Gastrocnemius medialis (tissue), 4 donors: Measurements from ENCODE around the gene TEN1. TPM values are rescaled to one million over a fixed set of nuclear protein-coding genes. Genes with fewer than 3 reads are reported as not detected.
"Not testable (repeated sequence)": the region's sequence is repeated elsewhere in the genome, so short reads cannot be mapped to it uniquely, and the experiment has no call there.

Source experiments
- ATAC-seq, 2 donors: fragments of 150-250 bp; one replicate each; pipeline ENCODE4 v1.9.1; 2016
- DNase-seq, 2 donors: peaks; one replicate each; pipeline ENCODE4 v3.0.0-alpha.2; 2019
- H3K27ac ChIP-seq, 4 donors: fragments of 200-600 bp; sonication (generic); 1 replicate in 1 of 4; 2 replicates in 3 of 4; pipeline ENCODE4 v1.5.1; 2016 to 2018; ENCODE audit warnings: mild to moderate bottlenecking in 2 of 4, moderate library complexity in 1 of 4
- H3K27me3 ChIP-seq, 3 donors: fragments of 200-600 bp; sonication (generic) in 2 of 3; 1 replicate in 1 of 3; 2 replicates in 2 of 3; pipeline versions ENCODE4 v1.5.1 to v1.6.0; 2016 to 2019; ENCODE audit warnings: mild to moderate bottlenecking in 1 of 3, moderate library complexity in 1 of 3
- H3K36me3 ChIP-seq, 2 donors: fragments of 200-600 bp; sonication (generic) in 1 of 2; one replicate each; pipeline ENCODE4 v1.5.1; 2017 to 2018
- H3K4me1 ChIP-seq, 2 donors: fragments of 200-600 bp; sonication (generic) in 1 of 2; one replicate each; pipeline ENCODE4 v1.5.1; 2016 to 2017; ENCODE audit warnings: mild to moderate bottlenecking in 2 of 2
- H3K4me3 ChIP-seq, 4 donors: fragments of 200-600 bp; sonication (generic) in 3 of 4; 1 replicate in 1 of 4; 2 replicates in 3 of 4; pipeline ENCODE4 v1.5.1; 2016 to 2019; ENCODE audit warnings: mild to moderate bottlenecking in 2 of 4
- H3K9me3 ChIP-seq, 3 donors: fragments of 200-600 bp; sonication (generic) in 2 of 3; 1 replicate in 1 of 3; 2 replicates in 2 of 3; pipeline ENCODE4 v1.5.1; 2016 to 2019
- CTCF ChIP-seq, 5 experiments: fragments of 450-650 bp in 3 of 5; fragments of 200-600 bp in 2 of 5; sonication (generic) in 2 of 5; IDR thresholded peaks in 4 of 5; conservative IDR thresholded peaks in 1 of 5; 1 replicate in 4 of 5; 2 replicates in 1 of 5; pipeline ENCODE4 v1.5.1; 2016 to 2019; ENCODE audit warnings: antibody characterized with exemption in 5 of 5, mild to moderate bottlenecking in 3 of 5, moderate library complexity in 3 of 5
- POLR2A ChIP-seq, 2 donors: fragments of 450-650 bp; IDR thresholded peaks; one replicate each; pipeline ENCODE4 v1.6.1; 2017; ENCODE audit warnings: antibody characterized with exemption in 2 of 2, mild to moderate bottlenecking in 2 of 2, moderate library complexity in 2 of 2
- in situ Hi-C, 4 donors: fragments of 200-750 bp; cut with MboI; loops; one replicate each; pipeline versions ENCODE4 v1.15.0 to v1.8.0; 2017; ENCODE audit warnings: low sequenced_read_pairs in 4 of 4
- intact Hi-C: fragments of 100-400 bp; cut with DNase I; formaldehyde crosslinking; loops from one replicate; pipeline ENCODE4 v1.15.1; 2023; ENCODE audit warnings: low total_unique reads
- total RNA-seq, 4 donors: library from RNA; depleted of rRNA; stranded (reverse); fragments of >200 nt; gene quantifications; one replicate each; pipeline versions ENCODE4 v1.1.0 to v1.2.3, GENCODE V29; 2016

The TEN1 gene
- total RNA-seq, 4 donors from 2014 or later = 4.2 to 9.2 (median 6.8) TPM

DNA sequence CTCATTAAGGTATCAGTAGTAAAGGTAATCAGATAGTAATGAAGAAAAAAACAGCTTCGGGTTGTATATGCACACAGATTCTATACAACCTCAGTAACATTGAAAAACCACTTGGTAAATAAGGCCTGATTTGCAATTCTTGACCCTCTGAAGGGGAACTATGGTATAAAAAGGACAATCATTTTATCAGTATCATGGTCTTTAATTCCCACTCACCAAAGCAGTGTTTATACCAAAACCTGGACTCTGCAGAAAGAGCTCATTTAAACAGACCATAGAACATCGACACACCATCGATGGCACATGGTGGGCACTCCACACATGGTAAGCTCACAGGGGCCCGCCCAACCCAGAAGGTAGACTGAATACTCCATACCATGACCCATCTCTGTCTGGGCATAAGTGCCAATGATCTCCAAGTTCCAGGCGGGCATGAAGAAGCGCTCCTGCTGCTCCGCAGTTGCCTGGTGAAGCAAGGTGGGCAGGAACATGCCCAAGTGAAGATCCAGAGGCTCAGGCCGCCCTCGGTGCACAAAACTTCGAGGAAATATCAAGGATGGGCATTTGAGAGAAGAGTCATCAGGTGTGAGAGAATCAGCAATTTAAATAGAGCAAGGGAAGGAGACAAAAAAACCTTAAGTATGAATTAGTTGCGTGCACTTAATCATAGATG, 19.1 kb upstream of the TEN1 start:
- in situ Hi-C loops (no loop called here), intact Hi-C loops (no loop called here)
- no peak for ATAC-seq
- Histone ChIP-seq H3K36me3 (peaks cover 0 to 31% of the 10 kb centered on the region in 2 donors), H3K4me3 (no peak overlapping the region), H3K9me3 (no peaks in the 10 kb centered on the region), H3K4me1 (no peaks in the 10 kb centered on the region), H3K27me3 (no peaks in the 10 kb centered on the region), H3K27ac (no peak overlapping the region)
- no peak for DNase-seq
- no peak for TF ChIP-seq CTCF (IDR thresholded peaks at IDR 0.05 in 4 of 5, conservative IDR thresholded peaks at IDR 0.05 in 1 of 5)

DNA sequence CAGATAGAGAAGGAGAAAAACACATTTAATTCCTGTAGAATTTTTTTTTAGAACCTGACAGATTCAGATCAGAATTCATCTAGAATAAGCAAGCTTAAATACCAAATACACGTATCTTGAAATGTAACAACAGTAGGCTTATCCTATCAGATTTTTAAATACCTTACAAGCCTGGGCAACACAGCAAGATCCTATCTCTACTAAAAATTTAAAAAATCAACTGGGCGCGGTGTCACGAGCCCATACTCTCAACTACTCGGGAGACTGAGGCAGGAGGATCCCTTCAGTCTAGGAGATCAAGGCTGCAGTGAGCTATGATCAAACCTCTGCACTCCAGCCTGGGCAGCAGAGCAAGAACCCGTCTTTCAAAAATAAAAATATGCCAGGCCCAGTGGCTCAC, 13.6 kb upstream of the TEN1 start:
- DNase-seq = no peak
- H3K4me1 ChIP-seq = no peaks in the 10 kb centered on the region
- H3K27ac ChIP-seq = no peak overlapping the region
- TF ChIP-seq CTCF (IDR thresholded peaks at IDR 0.05 in 4 of 5, conservative IDR thresholded peaks at IDR 0.05 in 1 of 5) (no peak), POLR2A (IDR thresholded peaks at IDR 0.05) (no peak)
- in situ Hi-C loops = no loop called here
- no peak overlapping the region for H3K4me3 ChIP-seq
- H3K36me3 ChIP-seq = peaks cover 0 to 17% of the 10 kb centered on the region in 2 donors
- no peaks in the 10 kb centered on the region for H3K27me3 ChIP-seq
- H3K9me3 ChIP-seq = no peaks in the 10 kb centered on the region
- intact Hi-C loops = no loop called here
- ATAC-seq = no peak

DNA sequence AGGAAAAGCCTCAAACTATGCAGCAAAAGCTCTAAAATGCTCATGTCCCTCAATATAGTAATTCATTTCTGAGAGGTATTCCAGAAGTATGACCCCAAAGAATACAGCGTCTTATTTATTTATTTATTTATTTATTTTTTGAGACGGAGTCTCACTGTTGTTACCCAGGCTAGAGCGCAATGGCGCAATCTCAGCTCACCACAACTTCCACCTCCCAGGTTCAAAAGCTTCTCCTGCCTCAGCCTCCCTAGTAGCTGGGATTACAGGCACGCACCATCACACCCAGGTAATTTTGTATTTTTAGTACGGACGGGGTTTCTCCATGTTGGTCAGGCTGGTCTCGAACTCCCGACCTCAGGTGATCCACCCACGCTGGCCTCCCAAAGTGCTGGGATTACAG, 10.0 kb upstream of the TEN1 start:
- H3K9me3 ChIP-seq, DNase-seq, H3K4me3 ChIP-seq, in situ Hi-C loops, ATAC-seq, H3K27ac ChIP-seq, intact Hi-C loops, H3K27me3 ChIP-seq: not testable (repeated sequence)
- Histone ChIP-seq H3K36me3 (peaks cover 0 to 17% of the 10 kb centered on the region in 2 donors), H3K4me1 (peaks cover 6 to 11% of the 10 kb centered on the region in 2 donors)

DNA sequence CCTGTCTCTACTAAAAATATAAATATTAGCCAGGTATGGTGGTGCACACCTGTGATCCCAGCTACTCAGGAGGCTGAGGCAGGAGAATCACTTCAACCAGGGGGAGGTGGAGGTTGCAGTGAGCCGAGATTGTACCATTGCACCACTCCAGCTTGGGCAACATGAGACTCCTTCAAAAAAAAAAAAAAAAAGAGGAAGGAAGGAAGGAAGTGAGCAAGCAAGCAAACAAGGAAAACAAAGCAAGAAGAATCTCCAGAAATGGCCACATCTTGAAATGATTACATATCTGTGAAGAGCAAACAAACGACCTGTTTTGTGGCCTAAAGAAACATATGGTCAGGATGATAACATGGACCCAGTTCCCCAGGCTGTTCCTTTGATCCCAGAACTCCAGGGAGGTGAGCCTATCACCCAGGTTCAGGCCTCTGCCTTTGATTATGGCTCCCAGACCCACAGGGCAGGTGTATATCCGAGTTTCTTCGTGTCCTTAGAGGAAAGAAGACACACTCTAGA, 9.0 kb upstream of the TEN1 start:
- ATAC-seq = no peak
- H3K27ac ChIP-seq = peak overlapping the region in 3 of 4 donors; percentile 22 to 66 (median 34)

More for the DNA sequence above, 9.0 kb upstream of the TEN1 start:
- no peaks in the 10 kb centered on the region for H3K27me3 ChIP-seq
- intact Hi-C loops (loop anchor here (10.0 kb wide), 1 partner anchor 185 kb away; the partner anchor contains the start of gene UNK), in situ Hi-C loops (no loop called here)
- no peak for TF ChIP-seq CTCF (IDR thresholded peaks at IDR 0.05 in 4 of 5, conservative IDR thresholded peaks at IDR 0.05 in 1 of 5)
- no peaks in the 10 kb centered on the region for H3K9me3 ChIP-seq
- H3K4me1 ChIP-seq = peaks cover 11 to 14% of the 10 kb centered on the region in 2 donors
- no peak overlapping the region for H3K4me3 ChIP-seq
- peaks cover 0 to 11% of the 10 kb centered on the region in 2 donors for H3K36me3 ChIP-seq
- no peak for DNase-seq
